GM13977 (cell line): Measurements from ENCODE around the gene WASF3.

Experiments used
- DNase-seq: peaks from one replicate; pipeline ENCODE4 v3.0.0; 2012; ENCODE audit warnings: low spot score
- in situ Hi-C: fragments of 300-500 bp; cut with MboI; formaldehyde crosslinking; loops from one replicate; pipeline ENCODE4 v1.12.0; 2022; ENCODE audit warnings: low sequenced_read_pairs, low pct_unique_long_range_greater_than_20kb, mixed read lengths, inconsistent platforms; ENCODE audit not compliant: unreplicated experiment
- TF ChIP-seq, protein P1 (sequence below): IDR thresholded peaks from 2 replicates; pipeline ENCODE4 v1.5.1; 2012; ENCODE audit warnings: mild to moderate bottlenecking, control low read depth; ENCODE audit not compliant: insufficient read depth; ENCODE audit errors: extremely low read depth, missing control alignments

WASF3 gene

DNA sequence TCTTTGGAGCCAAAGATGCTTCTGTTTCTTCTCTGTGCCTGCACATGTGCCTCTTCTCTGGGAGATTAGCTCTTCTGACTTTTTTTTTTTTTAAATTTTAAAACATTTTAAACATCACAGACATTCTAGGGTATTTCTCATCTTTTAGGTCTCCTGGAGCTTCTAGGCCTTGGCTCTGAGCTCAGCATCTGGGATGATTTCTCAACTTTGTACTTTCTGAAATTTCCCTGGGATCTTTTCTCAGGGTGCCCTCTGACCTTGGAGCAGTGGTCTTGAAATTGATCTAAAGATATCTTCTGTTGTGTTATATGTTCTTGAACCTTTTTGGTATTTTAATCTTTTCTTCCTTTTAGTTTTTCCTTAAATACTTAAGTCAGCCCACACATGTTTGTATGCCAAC, 6.2 kb downstream of the WASF3 start:
- no peak for DNase-seq
- in situ Hi-C loops = no loop called here
- TF ChIP-seq, protein P1, sequence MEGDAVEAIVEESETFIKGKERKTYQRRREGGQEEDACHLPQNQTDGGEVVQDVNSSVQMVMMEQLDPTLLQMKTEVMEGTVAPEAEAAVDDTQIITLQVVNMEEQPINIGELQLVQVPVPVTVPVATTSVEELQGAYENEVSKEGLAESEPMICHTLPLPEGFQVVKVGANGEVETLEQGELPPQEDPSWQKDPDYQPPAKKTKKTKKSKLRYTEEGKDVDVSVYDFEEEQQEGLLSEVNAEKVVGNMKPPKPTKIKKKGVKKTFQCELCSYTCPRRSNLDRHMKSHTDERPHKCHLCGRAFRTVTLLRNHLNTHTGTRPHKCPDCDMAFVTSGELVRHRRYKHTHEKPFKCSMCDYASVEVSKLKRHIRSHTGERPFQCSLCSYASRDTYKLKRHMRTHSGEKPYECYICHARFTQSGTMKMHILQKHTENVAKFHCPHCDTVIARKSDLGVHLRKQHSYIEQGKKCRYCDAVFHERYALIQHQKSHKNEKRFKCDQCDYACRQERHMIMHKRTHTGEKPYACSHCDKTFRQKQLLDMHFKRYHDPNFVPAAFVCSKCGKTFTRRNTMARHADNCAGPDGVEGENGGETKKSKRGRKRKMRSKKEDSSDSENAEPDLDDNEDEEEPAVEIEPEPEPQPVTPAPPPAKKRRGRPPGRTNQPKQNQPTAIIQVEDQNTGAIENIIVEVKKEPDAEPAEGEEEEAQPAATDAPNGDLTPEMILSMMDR = no peak

DNA sequence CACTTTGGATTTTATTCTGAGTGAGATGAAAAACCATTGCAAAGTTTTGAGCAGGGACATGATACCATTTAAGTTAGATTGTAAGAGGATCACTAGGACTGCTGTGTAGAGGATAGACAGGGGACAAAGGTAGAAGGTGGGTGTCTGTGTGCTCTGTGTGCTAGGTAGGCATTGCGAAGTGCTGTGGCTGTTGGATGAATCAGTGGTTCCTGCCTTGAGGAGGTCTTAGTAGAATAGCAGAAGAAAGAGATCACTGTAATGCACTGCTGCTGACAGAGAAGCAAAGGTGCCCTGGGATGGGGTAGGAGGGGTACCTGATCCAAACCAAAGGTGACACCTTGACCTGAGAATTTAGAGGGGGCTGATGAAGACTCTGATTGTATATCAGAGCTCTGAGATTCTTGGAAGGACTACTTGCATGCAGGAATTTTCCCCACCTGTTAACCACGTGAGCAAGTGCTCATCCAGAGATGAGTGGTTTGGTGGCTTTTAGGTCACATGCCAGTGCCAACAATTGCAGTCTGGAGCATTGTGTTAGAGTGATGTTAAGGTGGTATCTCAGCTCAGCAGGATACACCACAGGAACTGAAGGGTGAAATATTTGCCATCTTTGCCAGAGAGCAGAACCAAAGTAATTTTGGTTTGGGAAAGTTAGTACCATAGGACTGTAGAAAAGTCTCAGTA, 10.8 kb downstream of the WASF3 start:
- in situ Hi-C loops = no loop called here
- TF ChIP-seq, protein P1 = no peak
- DNase-seq = no peak

DNA sequence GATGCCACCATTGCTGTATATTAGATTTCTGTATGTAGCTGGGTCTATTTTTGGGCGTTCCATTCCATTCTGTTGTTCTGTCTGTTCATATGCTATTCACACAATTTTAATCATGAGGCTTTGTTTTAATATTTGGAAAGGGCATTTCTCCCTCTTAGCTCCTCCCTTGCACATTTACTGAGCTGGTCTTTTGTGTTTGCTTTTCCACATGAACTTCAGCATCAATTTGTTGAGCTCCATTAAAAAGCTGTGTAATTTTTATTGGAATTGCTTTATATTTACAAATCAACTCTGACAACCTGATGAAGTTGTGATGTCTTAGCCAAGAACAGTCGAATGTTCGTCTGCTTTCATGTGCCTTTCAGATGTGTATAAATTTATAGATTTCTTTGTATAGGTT, 14.0 kb downstream of the WASF3 start:
- in situ Hi-C loops = no loop called here
- TF ChIP-seq, protein P1 = no peak
- no peak for DNase-seq

DNA sequence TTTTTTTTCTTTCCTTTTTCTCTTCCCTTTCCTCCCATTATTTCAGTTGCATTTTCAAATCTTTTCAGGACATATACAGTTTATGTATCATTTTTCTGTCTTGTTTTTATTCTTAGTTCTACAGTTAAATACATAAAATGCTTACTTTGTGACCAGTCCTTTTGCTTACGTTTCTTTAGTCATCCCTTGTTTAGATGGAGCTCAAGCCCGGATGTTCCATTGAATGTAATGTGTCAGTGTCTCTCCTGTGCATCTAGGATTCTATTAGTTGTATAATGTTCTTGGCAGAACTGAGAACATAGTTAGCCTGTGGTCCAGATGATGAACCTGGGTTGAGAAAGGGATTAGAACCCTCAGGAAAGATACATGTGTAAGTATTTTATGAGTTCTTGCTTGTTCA, 17.8 kb downstream of the WASF3 start:
- DNase-seq = no peak
- TF ChIP-seq, protein P1 = no peak
- in situ Hi-C loops = no loop called here

DNA sequence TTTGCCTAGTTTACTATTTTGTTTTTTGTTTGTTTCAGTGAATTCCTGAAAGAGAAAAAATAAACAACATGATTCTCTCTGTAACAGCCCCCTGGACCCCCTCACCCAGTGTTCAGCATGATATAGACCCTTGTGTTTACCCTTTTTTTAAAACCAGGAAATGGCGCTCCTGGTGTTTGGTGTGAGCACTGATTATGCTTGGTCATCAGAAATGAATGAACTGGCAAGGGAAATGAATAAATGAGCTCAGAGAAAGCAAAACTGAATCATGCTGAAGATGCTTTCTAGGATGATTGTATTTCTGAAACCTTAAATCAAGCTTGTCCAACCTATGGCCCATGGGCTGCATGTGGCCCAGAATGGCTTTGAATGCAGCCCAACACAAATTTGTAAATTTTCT, 22.1 kb downstream of the WASF3 start:
- DNase-seq = no peak
- in situ Hi-C loops = no loop called here

DNA sequence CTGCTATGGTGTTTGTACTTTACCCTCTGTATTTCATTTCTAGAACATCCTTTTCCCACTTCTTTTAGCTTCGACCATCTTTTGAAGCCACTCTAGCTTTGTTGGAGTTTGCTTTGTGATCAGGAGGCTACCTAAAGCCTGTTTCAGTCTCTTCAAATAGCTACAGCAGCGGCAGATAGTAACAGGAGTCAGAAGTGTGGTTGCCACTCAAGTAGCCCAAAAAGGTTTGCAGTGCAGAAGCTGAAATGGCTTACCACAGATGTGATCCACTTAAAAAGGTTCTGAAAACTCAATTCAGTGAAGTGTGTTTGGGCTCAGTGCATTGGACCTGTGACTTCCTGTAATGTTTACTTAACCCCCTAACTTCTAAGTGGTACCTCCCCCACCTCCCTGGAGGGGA, 26.2 kb downstream of the WASF3 start:
- TF ChIP-seq, protein P1 = no peak
- in situ Hi-C loops = no loop called here
- DNase-seq = no peak

More for the DNA sequence above, 22.1 kb downstream of the WASF3 start:
- TF ChIP-seq, protein P1 = no peak
